ENCODE data around the gene TXNDC15. TPM values are rescaled to one million over a fixed set of nuclear protein-coding genes. Genes with fewer than 3 reads are reported as not detected.
"Not testable (repeated sequence)": the region's sequence is repeated elsewhere in the genome, so short reads cannot be mapped to it uniquely, and the experiment has no call there.

Gene TXNDC15
- polyA plus RNA-seq, 1 of the 3 experiments (the other 2 are of a cell fraction), result 112 TPM

DNA sequence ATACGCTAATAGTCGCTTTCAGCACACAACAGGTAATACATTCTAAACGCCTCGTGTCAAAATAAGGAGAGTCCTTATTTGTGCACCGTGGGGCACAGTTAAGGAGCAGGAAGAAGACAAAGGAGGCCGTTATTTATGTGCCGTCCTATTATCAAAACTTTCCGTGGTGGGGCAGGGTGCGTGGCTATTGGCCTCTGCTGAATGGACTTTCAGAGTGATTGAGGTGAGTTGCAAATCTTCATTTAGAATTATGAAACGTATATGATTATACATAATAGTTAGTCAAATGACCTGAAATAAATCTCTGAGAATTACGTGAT, 27.6 kb upstream of the TXNDC15 start (continued):
- TF ChIP-seq, protein P1, sequence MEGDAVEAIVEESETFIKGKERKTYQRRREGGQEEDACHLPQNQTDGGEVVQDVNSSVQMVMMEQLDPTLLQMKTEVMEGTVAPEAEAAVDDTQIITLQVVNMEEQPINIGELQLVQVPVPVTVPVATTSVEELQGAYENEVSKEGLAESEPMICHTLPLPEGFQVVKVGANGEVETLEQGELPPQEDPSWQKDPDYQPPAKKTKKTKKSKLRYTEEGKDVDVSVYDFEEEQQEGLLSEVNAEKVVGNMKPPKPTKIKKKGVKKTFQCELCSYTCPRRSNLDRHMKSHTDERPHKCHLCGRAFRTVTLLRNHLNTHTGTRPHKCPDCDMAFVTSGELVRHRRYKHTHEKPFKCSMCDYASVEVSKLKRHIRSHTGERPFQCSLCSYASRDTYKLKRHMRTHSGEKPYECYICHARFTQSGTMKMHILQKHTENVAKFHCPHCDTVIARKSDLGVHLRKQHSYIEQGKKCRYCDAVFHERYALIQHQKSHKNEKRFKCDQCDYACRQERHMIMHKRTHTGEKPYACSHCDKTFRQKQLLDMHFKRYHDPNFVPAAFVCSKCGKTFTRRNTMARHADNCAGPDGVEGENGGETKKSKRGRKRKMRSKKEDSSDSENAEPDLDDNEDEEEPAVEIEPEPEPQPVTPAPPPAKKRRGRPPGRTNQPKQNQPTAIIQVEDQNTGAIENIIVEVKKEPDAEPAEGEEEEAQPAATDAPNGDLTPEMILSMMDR (IDR thresholded peaks at IDR 0.05), result no peak
- no peak for TF ChIP-seq EP300 (IDR thresholded peaks at IDR 0.05; ENCODE audit: borderline replicate concordance in 1 of 2, low read depth in 1 of 2, low read length in 1 of 2)
- no peak for TF ChIP-seq EZH2phosphoT487 (IDR thresholded peaks at IDR 0.05; ENCODE audit: borderline replicate concordance, low read depth)
- TF ChIP-seq FOXM1 (IDR thresholded peaks at IDR 0.05; ENCODE audit: low read depth), result no peak
- TF ChIP-seq GABPA (IDR thresholded peaks at IDR 0.05; ENCODE audit: low read depth), result no peak
- TF ChIP-seq TEAD4 (IDR thresholded peaks at IDR 0.05; ENCODE audit: borderline replicate concordance, insufficient read depth), result no peak
- TF ChIP-seq NFIC (IDR thresholded peaks at IDR 0.05; ENCODE audit: borderline replicate concordance), result no peak
- TF ChIP-seq RAD21 (IDR thresholded peaks at IDR 0.05; ENCODE audit: low read length), result no peak

DNA sequence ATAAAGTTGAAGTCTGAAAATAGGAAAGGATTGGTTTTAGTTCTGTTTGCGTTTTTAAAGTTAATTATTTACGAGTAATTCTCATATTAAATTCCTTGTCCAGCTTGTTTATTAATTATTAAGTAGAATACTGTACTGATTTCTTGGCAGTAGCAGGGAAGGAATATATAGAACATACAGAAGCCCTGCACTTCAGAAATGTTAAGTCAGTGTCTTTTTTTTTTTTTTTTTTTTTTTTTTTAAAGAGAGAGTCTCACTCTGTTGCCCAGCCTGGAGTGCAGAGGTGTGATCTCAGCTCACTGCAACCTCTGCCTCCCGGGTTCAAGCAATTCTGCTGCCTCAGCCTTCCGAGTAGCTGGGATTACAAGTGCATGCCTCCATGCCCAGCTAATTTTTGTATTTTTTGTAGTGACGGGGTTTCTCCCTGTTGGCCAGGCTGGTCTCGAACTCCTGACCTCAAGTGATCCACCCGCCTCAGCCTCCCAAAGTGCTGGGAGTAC, 24.7 kb upstream of the TXNDC15 start:
- H3K9ac ChIP-seq; H3K27me3 ChIP-seq (ENCODE audit: insufficient read depth); CTCF ChIA-PET; H3K9me3 ChIP-seq; H2AFZ ChIP-seq (ENCODE audit: low read depth); H3K4me3 ChIP-seq (ENCODE audit: low read depth in 2 of 2, low read length in 1 of 2); H3K9me2 ChIP-seq; DNase-seq; H3K4me2 ChIP-seq: not testable (repeated sequence)
- peaks cover 83% of the 10 kb centered on the region for H3K79me2 ChIP-seq (ENCODE audit: insufficient read depth)
- peaks cover 6 to 29% of the 10 kb centered on the region in 2 experiments for H3K4me1 ChIP-seq (ENCODE audit: control insufficient read depth in 1 of 2, insufficient read depth in 2 of 2, low read depth in 1 of 2, low read length in 1 of 2)
- H3K27ac ChIP-seq (ENCODE audit: low read depth in 2 of 2, low read length in 1 of 2), result peak overlapping the region in 1 of 2 experiments; percentile 42; a peak in 1 of 4 replicates
- peaks cover 42% of the 10 kb centered on the region for H4K20me1 ChIP-seq (ENCODE audit: insufficient read depth)
- H3K36me3 ChIP-seq (replicated peaks in 1 of 2; ENCODE audit: control insufficient read depth in 1 of 2, insufficient read depth in 2 of 2, low read length in 1 of 2), result peaks cover 10 to 54% of the 10 kb centered on the region in 2 experiments
- POLR2A ChIA-PET, result interaction anchor here (0.8 kb wide), 1 partner anchor 55 kb away, joined by 3 read pairs; the partner anchor contains the start of gene PCBD2
- WGBS (ENCODE audit: low lambda C conversion rate), result 87% methylated on average over 7 of the region's 7 CpGs
- peaks cover 22% of the 10 kb centered on the region for H3F3A ChIP-seq (replicated peaks; ENCODE audit: insufficient read depth)

DNA sequence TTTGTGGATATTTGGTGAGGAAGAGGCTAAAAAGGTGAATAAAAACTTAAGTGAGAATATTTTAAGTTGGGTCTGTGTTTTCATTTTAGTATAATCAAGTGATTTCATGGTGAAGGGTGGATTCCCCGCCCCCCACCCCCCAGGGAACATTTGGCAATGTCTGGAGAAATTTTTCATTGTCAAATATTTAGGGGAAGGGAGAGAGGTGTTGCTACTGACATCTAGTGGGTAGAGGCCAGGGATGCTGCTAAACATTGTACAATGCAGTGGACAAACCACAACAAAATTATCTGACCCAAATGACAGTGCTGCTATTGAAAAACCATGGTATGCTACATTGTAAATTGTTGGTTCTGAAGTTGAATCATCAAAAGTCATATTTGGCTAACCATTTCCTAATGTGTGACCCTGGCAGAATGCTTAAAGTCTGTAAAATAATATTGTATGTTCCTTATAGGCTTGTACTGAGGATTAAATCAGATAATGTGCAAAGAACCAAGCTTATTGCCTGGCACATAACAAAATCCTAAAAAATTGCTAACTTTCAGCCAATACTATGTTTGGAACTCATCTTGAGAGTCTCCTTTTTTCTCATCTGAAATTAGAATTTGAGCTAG, 22.8 kb upstream of the TXNDC15 start:
- Histone ChIP-seq H3K9me3 (no peaks in the 10 kb centered on the region), H2AFZ (ENCODE audit: low read depth) (no peak overlapping the region), H3K4me1 (ENCODE audit: control insufficient read depth in 1 of 2, insufficient read depth in 2 of 2, low read depth in 1 of 2, low read length in 1 of 2) (peaks cover 6 to 24% of the 10 kb centered on the region in 2 experiments), H3K27ac (ENCODE audit: low read depth in 2 of 2, low read length in 1 of 2) (peak overlapping the region; percentile 3 to 42; a peak in 2 of 4 replicates), H3K9ac (no peak overlapping the region), H3F3A (replicated peaks; ENCODE audit: insufficient read depth) (peaks cover 18% of the 10 kb centered on the region), H3K4me2 (peak overlapping the region; percentile 38; the same call in 1 of the 2 replicates), H3K27me3 (ENCODE audit: insufficient read depth) (no peaks in the 10 kb centered on the region), H3K4me3 (ENCODE audit: low read depth in 2 of 2, low read length in 1 of 2) (no peak overlapping the region), H3K79me2 (ENCODE audit: insufficient read depth) (peaks cover 99% of the 10 kb centered on the region), H3K36me3 (replicated peaks in 1 of 2; ENCODE audit: control insufficient read depth in 1 of 2, insufficient read depth in 2 of 2, low read length in 1 of 2) (peaks cover 27 to 72% of the 10 kb centered on the region in 2 experiments), H4K20me1 (ENCODE audit: insufficient read depth) (peaks cover 47% of the 10 kb centered on the region), H3K9me2 (no peaks in the 10 kb centered on the region)
- 63% methylated on average over 1 of the region's 1 CpG for WGBS (ENCODE audit: low lambda C conversion rate)
- TF ChIP-seq, protein P2, sequence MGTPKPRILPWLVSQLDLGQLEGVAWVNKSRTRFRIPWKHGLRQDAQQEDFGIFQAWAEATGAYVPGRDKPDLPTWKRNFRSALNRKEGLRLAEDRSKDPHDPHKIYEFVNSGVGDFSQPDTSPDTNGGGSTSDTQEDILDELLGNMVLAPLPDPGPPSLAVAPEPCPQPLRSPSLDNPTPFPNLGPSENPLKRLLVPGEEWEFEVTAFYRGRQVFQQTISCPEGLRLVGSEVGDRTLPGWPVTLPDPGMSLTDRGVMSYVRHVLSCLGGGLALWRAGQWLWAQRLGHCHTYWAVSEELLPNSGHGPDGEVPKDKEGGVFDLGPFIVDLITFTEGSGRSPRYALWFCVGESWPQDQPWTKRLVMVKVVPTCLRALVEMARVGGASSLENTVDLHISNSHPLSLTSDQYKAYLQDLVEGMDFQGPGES (IDR thresholded peaks at IDR 0.05; ENCODE audit: low read depth, low read length), result no peak
- TF ChIP-seq RCOR1 (IDR thresholded peaks at IDR 0.05; ENCODE audit: low read length) (no peak), SMC3 (IDR thresholded peaks at IDR 0.05; ENCODE audit: low read depth, low read length) (peak; percentile 15; the same call in 1 of the 2 replicates), RAD21 (IDR thresholded peaks at IDR 0.05; ENCODE audit: low read length) (peak; percentile 48), GABPA (IDR thresholded peaks at IDR 0.05; ENCODE audit: low read depth) (no peak), CHD2 (IDR thresholded peaks at IDR 0.05; ENCODE audit: low read length, partially characterized antibody) (peak; percentile 22)
- TF ChIP-seq, protein P1 (IDR thresholded peaks at IDR 0.05), result peak; percentile 67
- POLR2A ChIA-PET, result no interaction called here
- peak; percentile 40 for DNase-seq
- CTCF ChIA-PET, result interaction anchor here (0.7 to 2.2 kb wide), 8 partner anchors 9 to 53 kb away, joined by 3 to 16 read pairs (median 4); partner anchors contain the start of genes PCBD2 and TXNDC15

DNA sequence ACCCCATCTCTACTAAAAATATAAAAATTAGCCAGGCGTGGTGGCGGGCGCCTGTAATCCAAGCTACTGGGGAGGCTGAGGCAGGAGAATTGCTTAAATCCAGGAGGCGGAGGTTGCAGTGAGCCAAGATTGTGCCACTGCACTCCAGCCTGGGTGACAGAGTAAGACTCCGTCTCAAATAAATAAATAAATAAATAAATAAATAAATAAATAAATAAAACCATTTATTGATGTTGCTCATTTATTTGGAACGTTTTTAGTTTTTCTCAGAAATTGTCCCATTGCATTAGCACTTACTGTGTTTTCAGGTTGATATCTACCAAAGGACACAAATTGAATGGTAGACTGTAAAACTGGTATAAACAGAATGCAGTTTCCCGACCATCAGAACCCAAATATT, 17.7 kb upstream of the TXNDC15 start:
- H3K9me3 ChIP-seq; H3K4me3 ChIP-seq (ENCODE audit: low read depth in 2 of 2, low read length in 1 of 2); H3K4me2 ChIP-seq; H3K9me2 ChIP-seq; H3K27ac ChIP-seq (ENCODE audit: low read depth in 2 of 2, low read length in 1 of 2); H3K4me1 ChIP-seq (ENCODE audit: control insufficient read depth in 1 of 2, insufficient read depth in 2 of 2, low read depth in 1 of 2, low read length in 1 of 2); DNase-seq; H3K9ac ChIP-seq; POLR2A ChIA-PET; H3K27me3 ChIP-seq (ENCODE audit: insufficient read depth); H2AFZ ChIP-seq (ENCODE audit: low read depth): not testable (repeated sequence)
- Histone ChIP-seq H4K20me1 (ENCODE audit: insufficient read depth) (peaks cover 30% of the 10 kb centered on the region), H3F3A (replicated peaks; ENCODE audit: insufficient read depth) (peaks cover 18% of the 10 kb centered on the region), H3K79me2 (ENCODE audit: insufficient read depth) (peaks cover 65% of the 10 kb centered on the region), H3K36me3 (replicated peaks in 1 of 2; ENCODE audit: control insufficient read depth in 1 of 2, insufficient read depth in 2 of 2, low read length in 1 of 2) (peaks cover 59 to 80% of the 10 kb centered on the region in 2 experiments)
- CTCF ChIA-PET, result interaction anchor here (1.9 to 2.9 kb wide), 2 partner anchors 8 to 49 kb away, joined by 5 to 13 read pairs; partner anchors contain the start of gene PCBD2
- WGBS (ENCODE audit: low lambda C conversion rate), result 89% methylated on average over 7 of the region's 7 CpGs

Measured in SK-N-SH (cell line).